NCI-H2107 treated with DMSO at 0.1 percent for 48 hours (cell line): Measurements from ENCODE around the gene TRIM33.
"Not testable (repeated sequence)": the region's sequence is repeated elsewhere in the genome, so short reads cannot be mapped to it uniquely, and the experiment has no call there.

ENCODE experiments used
- DNase-seq: peaks from one replicate; lab custom pipeline; 2025; ENCODE audit not compliant: unreplicated experiment; lab: John Stamatoyannopoulos, UW

TRIM33 gene

DNA sequence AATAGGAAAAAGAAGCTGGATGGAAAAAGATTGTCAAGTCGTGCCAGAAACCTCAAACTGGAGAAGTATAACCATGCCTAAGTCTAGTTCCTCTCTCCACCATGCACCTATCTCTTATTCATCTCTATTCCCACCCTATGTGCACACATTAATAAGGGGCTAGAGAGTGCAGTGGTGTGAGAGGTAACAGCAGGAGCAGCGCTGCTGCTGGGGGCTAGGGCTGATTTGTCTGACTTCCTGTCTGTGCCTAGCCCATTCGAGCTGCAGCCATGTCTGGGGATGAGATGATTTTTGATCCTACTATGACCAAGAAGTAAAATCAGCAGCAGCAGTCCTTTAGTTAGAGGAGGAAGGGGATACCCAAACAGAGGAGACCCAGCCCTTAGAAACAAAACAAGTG is 43.0 kb downstream of the TRIM33 start:
- no peak for DNase-seq

DNA sequence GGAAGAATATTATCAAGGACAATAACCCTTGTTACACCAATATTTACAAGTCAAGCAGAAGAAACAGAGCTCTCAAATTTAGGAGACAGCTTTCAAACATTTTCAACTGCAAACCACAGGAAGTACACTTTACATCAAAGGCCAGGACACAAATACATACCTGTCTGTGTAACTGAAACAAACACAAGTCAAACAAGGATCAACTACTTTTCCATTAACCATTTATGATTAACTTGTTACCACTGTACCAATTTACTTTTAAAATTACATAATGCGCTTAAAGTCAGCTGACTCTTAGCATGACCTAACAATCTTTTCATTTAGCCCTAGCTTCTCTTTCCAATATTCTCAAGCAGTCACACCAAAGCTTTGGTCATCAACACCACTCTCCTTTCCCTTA is 43.5 kb downstream of the TRIM33 start:
- DNase-seq: no peak

DNA sequence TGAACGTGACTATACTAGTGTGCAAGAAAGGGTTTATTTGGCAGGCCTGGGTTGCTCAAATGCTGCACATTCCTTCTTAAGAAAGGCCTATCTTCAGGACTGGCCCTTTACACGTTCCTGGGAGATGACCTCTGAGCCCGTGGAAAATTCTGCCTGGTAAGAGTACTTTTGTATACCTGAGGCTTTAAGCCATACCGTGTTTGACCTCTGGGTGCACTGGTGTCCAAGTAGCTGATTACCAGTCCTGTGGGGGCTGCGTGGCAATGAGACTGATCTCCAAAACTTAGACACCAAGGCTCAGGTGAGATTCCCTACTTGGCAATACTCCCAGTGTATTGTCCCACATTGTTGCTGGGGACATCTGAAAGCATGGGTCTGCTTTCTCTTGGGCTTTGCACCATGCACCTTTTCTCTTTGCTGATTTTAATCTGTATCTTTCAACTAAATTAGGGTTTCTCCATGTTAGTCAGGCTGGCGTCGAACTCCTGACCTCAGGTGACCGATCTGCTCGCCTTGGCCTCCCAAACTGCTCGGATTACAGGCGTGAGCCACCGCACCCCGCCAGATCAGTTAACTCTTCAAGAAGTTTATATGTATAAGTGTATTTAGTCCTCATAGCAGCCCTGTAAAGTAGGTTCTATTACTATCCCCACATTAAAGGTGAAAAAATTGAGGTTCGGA is 44.5 kb downstream of the TRIM33 start:
- no peak for DNase-seq

DNA sequence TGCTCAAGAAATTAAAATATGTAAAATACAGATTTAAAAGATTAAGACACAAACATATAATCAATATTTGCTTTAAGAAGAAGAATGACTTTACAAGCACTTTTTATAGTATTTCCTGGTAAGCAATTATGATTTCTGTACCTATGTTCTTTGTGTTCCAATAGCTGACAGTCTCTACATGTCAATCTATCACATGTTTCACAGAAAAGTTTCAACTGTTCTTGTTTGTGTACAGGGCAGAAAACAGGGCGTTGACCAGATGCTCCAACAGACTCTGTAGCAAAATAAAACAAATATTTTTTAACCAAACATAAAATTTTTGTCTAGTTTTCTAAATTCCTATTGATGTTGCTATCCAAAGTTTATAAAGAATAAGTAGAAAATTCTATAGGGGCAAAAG is 48.0 kb downstream of the TRIM33 start:
- no peak for DNase-seq

DNA sequence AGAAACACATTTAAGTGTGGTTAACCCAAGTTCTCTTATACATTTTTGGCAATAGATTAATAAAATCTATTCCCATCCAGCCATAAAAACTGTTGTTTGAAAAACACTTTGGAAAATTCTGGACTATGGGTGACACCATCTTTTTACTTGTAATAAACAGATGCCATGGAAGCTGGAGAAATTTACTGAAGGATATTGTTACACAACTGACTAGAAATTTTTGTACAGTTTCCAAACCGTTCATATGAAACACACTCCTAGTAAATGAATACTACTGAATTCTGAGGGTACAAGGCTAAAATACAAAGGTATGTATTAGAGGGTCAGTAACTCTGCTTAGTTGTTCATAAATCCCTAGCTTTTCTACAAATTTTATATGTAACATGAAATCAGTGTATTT is 48.7 kb downstream of the TRIM33 start:
- DNase-seq: no peak

DNA sequence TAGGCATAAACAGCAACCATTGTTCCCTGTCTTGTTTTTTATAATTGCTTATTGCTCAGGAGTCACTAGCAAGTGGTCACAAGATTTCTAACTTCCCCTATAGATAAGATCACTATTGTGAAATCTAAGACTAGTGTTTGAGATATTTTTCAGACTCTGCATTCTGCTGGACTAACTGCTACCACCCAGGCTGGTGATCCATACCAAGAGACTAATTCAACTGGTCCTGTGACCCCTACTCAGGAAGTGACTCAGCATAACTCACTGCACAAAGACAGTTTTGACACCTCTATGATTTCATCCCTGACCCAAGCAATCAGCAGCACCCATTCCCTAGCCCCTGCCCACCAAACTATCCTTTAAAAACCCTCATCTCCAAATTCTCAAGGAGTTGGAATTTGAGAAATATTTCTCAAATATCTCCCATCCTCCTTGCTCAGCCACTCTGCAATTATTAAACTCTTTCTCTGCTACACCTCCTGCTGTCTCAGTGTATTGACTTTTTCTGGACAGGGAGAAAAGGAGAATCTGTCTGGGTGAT is 52.7 kb downstream of the TRIM33 start:
- no peak for DNase-seq

DNA sequence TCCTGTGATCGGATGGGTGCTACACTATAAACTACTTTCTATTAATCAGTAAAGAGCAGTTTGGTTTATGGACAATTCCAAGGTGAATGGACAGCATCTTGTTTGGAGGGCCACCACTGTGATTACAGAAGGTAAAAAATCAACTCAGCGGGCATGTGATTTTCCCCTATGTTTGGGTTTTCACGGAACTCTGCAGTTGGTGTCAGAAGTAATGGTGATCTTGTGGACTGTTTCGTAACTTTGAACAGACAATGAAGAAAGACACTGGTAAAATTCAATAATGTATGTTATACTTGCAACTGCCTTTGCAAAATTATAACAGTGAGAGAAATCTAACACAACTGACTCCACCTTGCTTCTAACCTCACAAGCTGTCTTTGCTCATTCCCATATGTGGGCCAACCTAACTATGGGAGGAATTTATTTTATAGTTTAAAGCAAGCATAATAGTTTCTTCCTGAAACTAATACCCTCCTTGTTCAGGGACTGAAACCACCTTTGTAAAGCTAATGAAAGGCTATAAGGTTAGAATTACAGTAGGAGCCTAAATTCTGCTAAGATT is 53.2 kb downstream of the TRIM33 start:
- DNase-seq: no peak

DNA sequence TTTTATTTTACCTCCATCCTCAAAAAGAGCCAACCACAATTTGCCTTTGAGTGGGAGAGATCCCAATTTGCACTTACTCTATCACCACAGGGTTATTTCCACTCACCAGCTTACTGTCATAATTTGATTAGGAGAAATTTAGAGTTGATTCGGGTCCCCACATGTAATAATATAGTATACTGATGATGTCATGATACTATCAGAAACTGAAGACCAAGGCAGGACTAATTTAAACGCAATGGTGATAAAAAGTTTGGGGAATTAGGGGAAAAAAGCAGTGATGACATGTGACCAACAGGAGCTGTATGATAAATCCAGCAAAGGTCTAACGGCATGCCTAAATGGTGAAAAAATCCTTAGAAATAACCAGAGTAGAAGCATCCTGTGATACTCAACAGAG is 54.4 kb downstream of the TRIM33 start:
- no peak for DNase-seq

DNA sequence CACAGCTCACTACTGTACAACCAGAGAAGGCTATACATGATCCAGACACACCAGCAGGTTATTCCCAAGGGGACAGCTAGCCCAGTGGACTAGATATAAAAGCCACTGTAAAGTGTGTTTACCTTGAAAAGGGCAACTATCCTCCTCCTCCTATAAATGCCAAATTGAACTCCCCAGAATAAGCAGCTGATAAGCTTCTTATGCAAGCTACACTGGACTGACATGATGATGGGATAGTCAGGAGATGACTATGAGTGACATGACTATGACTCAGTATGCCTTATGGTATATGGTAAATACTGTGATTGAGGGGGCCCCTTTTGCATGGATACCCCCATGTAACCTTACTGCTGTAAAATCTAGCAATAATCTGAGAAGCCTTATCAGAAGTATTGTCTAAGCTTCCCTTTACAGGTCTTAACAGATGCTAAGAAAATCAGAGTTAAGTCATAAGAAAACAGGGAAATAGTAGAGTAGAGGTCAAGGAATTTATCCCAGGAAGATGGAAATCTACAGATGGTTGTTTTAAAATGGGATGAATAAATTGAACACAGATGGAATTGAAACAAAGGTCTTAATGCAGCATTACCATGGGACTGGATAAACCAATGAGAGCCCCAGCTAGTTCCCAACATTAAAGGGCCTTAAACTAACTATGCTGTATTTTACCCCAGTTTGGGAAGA is 55.8 kb downstream of the TRIM33 start:
- DNase-seq: no peak

DNA sequence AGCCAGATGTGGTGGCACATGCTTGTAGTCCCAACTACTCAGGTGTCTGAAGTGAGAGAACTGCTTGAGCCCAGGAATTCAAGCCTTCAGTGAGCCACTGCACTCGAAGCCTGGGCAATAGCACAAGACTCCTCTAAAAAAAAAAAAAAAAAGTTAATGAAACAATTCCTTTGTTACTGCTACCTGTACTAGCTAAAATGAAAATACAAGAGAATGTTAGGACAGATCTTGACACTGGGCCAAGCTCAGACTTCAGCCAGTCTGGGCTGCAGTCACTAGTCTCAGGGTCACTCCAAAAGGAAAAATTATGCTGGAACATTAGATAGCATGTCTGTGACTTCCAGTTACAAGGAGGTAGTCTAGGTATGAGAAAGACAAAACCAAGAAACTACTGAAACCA is 56.5 kb downstream of the TRIM33 start:
- no peak for DNase-seq

DNA sequence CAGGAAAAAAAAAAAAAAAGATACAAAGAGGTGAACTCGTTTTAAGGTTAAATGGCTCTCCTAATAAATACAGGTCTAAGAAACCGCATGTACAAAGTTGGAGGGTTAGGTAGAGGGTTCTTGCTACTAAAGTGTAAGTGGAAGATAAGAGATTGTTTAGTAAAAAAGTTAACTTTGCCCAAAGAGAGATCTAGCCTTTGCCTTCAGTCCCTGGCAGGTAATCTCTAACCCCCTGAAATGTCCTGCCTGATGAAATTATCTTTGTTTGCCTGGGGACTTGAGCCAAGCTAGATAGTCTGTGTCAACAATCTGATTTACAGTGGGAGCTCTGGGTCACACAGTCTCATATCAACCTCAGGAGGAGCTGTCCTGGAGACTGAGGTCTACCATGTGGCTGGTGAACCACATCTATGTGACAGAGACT is 57.6 kb downstream of the TRIM33 start:
- no peak for DNase-seq

DNA sequence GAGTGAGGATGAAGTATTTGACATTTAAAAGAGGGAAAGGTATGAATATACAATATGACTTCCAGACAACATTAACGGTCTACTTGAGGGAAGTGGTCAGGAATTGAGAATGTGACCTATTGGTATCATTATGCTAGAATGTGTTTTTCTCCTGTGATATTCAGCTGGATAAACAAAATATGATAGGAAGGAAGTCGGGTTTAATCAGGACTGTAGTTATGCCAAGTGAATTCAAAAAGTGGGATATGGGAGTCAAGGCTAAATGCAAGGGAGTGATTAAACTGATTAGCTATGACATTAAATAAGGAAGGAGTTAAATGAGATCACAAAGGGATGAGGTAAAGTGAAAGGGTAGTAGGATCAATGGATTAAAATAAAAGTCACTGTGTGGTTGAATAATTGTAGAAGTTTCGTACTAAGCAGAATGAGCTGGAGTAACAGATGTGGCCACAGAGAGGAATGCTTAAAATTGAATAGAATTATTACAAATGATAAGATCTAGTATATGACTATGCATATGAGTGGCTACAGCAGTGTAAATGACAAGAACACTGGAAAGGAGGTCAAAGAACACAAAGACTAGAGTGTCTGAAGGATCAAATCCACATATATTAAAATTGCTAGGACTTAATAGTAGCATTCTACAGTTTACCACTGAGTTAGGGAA is 62.5 kb downstream of the TRIM33 start:
- DNase-seq: no peak

DNA sequence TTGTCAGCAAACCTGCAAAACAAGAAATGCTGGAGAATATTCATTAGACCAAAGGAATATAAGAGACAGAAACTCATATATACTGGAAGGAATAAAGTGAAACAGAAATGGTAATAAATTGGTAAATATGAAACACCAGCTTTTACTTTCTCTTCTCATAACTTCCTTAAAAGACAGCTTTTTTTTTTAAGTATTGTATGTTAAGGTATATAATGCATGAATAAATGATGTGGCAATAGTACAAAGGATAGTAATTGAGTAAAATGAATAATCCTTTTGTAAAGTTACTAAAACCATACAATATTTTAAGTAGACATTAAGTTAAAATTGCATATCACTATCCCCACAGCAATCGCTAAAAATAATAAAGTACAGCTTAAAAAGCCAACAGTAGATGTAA is 64.8 kb downstream of the TRIM33 start:
- DNase-seq: no peak

DNA sequence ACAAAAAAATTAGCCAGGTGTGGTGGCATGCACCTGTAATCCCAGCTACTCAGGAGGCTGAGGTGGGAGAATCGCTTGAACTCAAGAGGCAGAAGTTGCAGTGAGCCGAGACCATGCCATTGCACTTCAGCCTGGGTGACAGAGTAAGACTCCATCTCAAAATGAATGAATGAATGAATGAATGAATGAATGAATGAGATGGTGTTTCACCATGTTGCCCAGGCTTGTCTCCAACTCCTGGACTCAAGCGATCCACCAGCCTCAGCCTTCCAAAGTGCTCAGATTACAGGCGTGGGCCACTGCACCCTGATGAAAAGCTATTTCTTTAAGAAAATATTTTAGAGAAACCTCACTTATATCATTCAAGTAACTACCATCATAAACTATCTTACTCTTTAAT is 67.8 kb downstream of the TRIM33 start:
- DNase-seq: not testable (repeated sequence)

DNA sequence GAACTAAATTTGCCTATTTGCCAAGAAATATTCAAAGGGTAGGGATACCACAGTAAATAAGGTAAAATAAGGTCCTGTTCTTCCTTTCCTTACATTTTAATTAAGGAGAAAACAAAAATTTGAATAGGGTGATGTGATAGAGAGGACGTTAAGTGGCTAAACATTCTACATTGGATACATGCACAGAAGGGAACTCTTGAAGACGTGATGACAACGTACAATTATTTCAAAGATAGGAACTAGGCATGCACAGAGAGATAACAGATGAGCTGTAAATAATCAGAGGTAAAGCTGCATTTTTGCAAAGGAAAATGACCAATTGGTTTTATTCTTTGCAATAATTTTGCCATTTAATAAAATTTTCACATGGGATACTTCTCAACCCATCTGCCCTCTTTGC is 69.7 kb downstream of the TRIM33 start:
- no peak for DNase-seq

DNA sequence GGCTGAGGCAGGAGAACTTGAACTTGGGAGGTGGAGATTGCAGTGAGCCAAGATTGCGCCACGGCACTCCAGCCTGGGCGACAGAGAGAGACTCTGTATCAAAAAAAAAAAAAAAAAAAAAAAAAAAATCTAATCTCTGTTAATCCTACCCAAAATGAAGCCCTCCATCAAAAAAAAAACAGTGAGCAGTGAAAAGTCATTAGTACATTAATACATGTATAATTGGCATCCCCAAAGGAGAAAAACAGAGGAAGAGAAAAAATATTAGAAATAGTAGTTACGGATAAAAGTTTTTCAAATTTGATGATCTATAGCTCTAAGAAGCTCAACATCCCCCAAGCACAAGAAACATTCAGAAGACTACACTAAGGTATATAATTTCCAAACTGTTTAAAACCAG is 71.6 kb downstream of the TRIM33 start:
- DNase-seq: no peak

DNA sequence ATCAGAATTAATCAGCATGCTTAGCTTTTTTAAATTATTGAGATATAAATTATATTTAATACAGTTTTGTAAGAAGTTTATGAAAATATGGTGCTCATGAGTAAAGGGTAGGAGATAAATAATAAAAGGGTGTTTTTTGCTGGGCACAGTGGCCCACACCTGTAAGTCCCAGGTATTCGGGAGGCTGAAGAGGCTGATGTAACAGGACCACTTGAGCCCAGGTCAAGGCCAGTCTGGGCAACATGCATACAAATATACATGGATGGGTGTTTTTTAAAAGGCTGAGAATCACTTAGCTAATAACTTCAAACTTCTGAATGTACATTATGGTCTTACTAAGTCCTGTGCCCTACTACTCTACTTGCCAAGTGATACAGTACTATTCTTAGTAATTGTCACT is 73.2 kb downstream of the TRIM33 start:
- no peak for DNase-seq

DNA sequence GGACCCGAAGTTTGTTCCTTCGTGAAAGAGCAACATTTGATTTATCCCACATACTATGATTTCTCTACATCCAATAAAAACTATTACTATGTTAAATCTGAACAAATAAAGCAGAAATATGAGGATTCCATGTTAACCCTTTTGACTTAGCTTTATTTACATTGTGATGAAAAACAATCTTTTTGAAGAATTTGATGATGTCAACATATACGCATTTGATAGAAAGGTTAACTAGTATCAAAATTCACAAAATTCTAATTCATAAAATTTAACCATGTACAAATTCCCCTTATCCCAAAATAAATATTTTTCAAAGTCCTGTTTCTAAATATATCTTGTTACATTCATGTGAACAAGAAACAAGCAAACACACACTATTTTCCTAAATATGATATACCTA is 74.2 kb downstream of the TRIM33 start:
- no peak for DNase-seq

DNA sequence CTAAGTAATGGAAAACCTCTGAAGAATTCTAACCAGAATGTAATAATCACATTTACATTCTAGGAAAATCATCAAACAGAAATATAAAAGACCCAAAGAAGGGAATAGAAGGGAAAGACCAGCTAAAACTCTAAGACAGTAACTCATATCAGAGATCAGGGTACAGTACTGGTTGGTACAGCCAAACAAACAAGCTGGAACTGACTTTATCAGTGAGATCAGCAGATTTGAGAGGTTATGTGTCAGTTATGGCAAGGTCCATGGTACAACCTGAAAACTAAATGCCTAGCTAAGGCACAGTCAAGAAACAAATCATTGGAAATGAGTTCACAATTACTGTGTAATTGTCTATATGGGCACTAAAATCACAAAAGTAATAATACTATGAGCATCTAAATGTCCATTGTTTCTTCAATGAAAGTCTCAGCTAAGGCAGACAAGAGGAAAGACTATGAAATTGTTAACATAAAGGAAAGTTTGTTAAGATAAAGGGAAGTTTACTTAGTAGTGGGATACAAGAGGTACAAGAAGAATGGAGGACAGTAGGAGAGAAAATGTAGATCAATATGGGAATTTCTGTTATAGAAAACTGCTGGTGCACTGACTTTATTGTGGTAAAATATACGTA is 75.8 kb downstream of the TRIM33 start:
- no peak for DNase-seq

DNA sequence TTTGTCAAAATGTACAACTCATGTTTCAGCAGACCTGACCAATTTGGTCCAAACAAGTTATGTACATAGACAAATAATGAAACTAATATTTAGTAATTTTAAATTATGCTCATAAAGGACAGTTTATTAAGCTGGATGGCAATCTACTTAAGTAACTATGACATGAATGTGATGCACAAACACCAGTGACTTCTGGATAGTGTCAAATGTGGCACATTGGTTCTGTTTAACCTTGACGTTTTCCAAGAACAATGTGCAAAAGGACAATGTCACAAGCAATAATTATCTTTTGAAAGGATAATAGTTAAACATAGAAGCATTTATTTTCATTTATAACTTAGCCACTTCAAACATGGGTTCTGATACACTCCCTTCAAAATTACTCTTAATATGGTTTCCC is 80.0 kb downstream of the TRIM33 start:
- no peak for DNase-seq

DNA sequence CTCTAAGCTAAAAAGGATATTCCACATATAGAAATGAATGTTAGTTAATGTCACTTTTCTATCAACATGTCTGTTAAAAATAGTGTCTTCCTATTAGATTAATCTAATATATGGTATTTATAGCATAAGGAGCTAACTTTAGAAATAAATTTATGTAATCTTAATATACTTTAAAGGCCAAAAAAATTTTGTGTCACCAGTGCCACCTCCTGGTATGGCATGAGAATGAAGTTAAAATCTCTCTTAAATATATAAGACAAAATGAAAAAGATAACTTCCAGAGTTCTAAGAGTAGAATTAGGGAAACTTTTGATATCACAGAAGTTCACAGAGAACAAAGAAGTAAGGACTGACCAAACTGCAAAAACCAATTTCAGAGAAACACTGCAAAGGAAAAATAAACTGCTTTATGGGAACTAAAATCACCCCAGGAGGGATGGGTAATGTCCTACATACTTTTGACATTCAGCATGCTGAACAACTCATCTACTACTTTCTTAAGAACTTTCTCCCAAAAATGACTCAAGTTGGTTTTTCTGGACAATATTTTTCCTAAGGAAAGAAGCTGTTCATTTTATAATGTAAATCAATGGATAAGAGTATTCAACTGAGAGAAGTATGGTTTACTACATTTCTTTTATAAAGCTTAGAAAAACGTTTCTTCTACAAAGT is 82.8 kb downstream of the TRIM33 start:
- DNase-seq: no peak
